GM12891 (cell line): ENCODE data around the gene SUCO.

Experiments
- POLR2A ChIP-seq: IDR thresholded peaks from 2 replicates; pipeline ENCODE4 v1.6.1; 2011; ENCODE audit warnings: low read depth, low read length, control low read depth
- POLR2AphosphoS5 ChIP-seq: IDR thresholded peaks from 2 replicates; pipeline ENCODE4 v1.6.1; 2011; ENCODE audit warnings: low read depth, low read length, control low read depth
- POU2F2 ChIP-seq: IDR thresholded peaks from 2 replicates; pipeline ENCODE4 v1.6.1; 2011; ENCODE audit warnings: low read depth, mild to moderate bottlenecking, control low read depth, low read length, moderate library complexity
- TAF1 ChIP-seq: IDR thresholded peaks from 2 replicates; pipeline ENCODE4 v1.6.1; 2011; ENCODE audit warnings: low read depth, low read length, control low read depth

DNA sequence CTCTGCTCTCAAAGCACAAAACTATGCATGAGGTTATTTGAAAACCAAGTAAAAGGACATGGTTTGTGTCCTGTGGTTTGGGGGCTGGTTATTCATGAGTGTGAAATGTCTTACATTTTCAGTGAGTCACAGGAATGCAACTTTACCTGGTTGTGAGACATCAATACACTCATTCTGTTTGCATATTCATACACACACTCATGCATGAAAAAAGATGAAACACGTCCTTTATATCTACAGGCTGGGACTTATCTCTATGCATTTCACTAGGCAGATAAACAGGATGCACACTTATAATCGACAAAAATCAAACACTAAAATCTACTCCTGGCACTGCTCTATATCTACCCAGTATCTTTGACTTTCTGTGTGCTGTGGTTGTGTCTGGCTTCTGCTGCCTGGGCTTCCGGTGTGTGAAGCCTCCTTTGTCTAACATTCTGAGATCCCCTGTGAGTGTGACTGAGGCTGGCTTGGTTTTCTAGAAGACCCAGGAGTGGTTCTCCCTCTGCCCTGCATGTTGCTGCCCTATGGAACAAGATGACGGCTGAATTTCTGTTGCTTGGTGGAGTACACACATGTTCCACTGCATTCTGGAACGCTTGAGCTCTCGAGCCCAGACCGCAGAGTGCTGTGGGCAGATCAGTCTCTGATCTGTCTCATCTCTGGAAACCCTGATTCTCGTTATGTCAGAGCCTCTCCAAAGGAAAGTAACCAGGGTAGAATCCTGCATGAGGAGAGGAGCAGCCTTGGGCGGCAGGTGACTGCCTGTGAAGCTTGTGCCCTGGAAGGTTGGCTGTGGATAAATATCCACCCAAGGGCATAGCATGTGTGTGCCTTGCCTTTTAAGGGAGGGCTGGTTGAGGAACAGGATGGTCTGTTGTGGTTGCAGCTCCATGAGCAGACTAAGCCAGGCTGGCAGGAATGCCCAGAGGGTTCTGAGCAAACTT lies 106.2 kb downstream of the SUCO start:
- no peak for TF ChIP-seq POLR2AphosphoS5
- TF ChIP-seq POLR2A, result no peak
- peak; percentile 93 for TF ChIP-seq POU2F2
- no peak for TF ChIP-seq TAF1
